SIG-M5 (cell line): ENCODE measurements around the gene VPS26A.
"Not testable (repeated sequence)": the region's sequence is repeated elsewhere in the genome, so short reads cannot be mapped to it uniquely, and the experiment has no call there.

Experiments
- DNase-seq: peaks from one replicate; lab custom pipeline; 2025; lab: John Stamatoyannopoulos, UW

VPS26A gene

GRCh38 chr10:69103784-69104183 lies 20.2 kb upstream of the VPS26A start:
- DNase-seq: no peak

- DNase-seq: no peak
Observed at GRCh38 chr10:69104994-69105790, 18.8 kb upstream of the VPS26A start.

- no peak for DNase-seq
Observed at GRCh38 chr10:69107176-69107490, 16.8 kb upstream of the VPS26A start.

GRCh38 chr10:69107699-69108098 lies 16.3 kb upstream of the VPS26A start:
- DNase-seq: no peak

- DNase-seq: no peak
Observed at GRCh38 chr10:69119896-69120295, 4.1 kb upstream of the VPS26A start.

- DNase-seq: no peak
Observed at GRCh38 chr10:69123306-69123746, 652 bp upstream of the VPS26A start.

- DNase-seq: no peak
Observed at GRCh38 chr10:69124563-69125268, 738 bp downstream of the VPS26A start.

GRCh38 chr10:69125554-69125953 lies 1.6 kb downstream of the VPS26A start:
- no peak for DNase-seq

- DNase-seq: no peak
Observed at GRCh38 chr10:69130251-69130650, 6.3 kb downstream of the VPS26A start.

GRCh38 chr10:69139961-69140360 lies 16.0 kb downstream of the VPS26A start:
- DNase-seq: no peak

GRCh38 chr10:69141304-69141703 lies 17.3 kb downstream of the VPS26A start:
- DNase-seq: no peak

GRCh38 chr10:69142074-69142473 lies 18.1 kb downstream of the VPS26A start:
- not testable (repeated sequence) for DNase-seq

GRCh38 chr10:69142983-69143382 lies 19.0 kb downstream of the VPS26A start:
- DNase-seq: no peak

GRCh38 chr10:69145329-69145728 lies 21.4 kb downstream of the VPS26A start:
- no peak for DNase-seq

GRCh38 chr10:69145864-69146263 lies 21.9 kb downstream of the VPS26A start:
- no peak for DNase-seq

- no peak for DNase-seq
Observed at GRCh38 chr10:69146759-69147158, 22.8 kb downstream of the VPS26A start.

- DNase-seq: no peak
Observed at GRCh38 chr10:69151984-69152383, 28.0 kb downstream of the VPS26A start.

- no peak for DNase-seq
Observed at GRCh38 chr10:69153227-69153626, 29.2 kb downstream of the VPS26A start.

GRCh38 chr10:69160809-69161241 lies 36.8 kb downstream of the VPS26A start:
- DNase-seq: no peak

GRCh38 chr10:69168493-69168892 lies 44.5 kb downstream of the VPS26A start:
- DNase-seq: no peak

GRCh38 chr10:69172241-69172982 lies 48.4 kb downstream of the VPS26A start:
- no peak for DNase-seq

- not testable (repeated sequence) for DNase-seq
Observed at GRCh38 chr10:69175326-69175725, 51.3 kb downstream of the VPS26A start.

GRCh38 chr10:69176823-69177222 lies 52.8 kb downstream of the VPS26A start:
- no peak for DNase-seq
